ENCODE measurements around the gene MSGN1. TPM values are rescaled to one million over a fixed set of nuclear protein-coding genes. Genes with fewer than 3 reads are reported as not detected.

The MSGN1 gene
- total RNA-seq, 1 experiment from 2014 or later, result not detected

DNA sequence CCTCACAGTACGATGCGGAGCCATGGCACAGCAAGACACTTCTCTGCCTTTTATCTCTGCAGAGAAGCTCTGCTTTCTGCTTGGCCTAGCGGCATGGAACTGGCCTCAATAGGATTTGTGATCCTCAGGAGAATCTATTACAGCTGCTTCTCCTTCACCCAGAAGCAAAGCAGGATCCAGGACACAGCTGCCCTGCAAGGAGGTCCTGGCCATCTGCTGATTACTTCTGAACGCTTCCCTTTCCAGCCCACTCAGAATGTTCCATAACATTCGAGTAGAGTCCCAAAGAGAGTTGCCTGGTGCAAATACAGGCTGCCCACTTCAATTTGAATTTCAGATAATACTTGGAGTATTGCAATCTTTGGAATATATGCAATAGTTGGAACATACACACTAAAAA lies 33.0 kb downstream of the MSGN1 start:
- Mint-ChIP-seq H3K36me3 (ENCODE audit: insufficient read depth, unreplicated experiment) (no peaks in the 10 kb centered on the region), H3K27me3 (ENCODE audit: insufficient read depth, unreplicated experiment) (peaks cover 6% of the 10 kb centered on the region), H3K4me1 (ENCODE audit: insufficient read depth, unreplicated experiment) (peaks cover 8% of the 10 kb centered on the region), H3K4me3 (ENCODE audit: unreplicated experiment) (no peak overlapping the region), H3K27ac (ENCODE audit: low read depth, unreplicated experiment) (no peak overlapping the region), H3K9me3 (ENCODE audit: unreplicated experiment) (no peaks in the 10 kb centered on the region)
- BruUV-seq (replicated peaks), result no TSS peak
- CTCF ChIA-PET, result interaction anchor here (0.5 to 9.6 kb wide), 13 partner anchors 10 to 538 kb away, joined by 3 to 144 read pairs (median 4); no protein-coding TSS in a partner anchor
- DNase-seq (ENCODE audit: unreplicated experiment), result no peak
- TF ChIP-seq, protein P1, sequence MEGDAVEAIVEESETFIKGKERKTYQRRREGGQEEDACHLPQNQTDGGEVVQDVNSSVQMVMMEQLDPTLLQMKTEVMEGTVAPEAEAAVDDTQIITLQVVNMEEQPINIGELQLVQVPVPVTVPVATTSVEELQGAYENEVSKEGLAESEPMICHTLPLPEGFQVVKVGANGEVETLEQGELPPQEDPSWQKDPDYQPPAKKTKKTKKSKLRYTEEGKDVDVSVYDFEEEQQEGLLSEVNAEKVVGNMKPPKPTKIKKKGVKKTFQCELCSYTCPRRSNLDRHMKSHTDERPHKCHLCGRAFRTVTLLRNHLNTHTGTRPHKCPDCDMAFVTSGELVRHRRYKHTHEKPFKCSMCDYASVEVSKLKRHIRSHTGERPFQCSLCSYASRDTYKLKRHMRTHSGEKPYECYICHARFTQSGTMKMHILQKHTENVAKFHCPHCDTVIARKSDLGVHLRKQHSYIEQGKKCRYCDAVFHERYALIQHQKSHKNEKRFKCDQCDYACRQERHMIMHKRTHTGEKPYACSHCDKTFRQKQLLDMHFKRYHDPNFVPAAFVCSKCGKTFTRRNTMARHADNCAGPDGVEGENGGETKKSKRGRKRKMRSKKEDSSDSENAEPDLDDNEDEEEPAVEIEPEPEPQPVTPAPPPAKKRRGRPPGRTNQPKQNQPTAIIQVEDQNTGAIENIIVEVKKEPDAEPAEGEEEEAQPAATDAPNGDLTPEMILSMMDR (IDR thresholded peaks at IDR 0.05; ENCODE audit: unreplicated experiment), result no peak
- POLR2A ChIA-PET, result interaction anchor here (1.3 kb wide), 1 partner anchor 92 kb away, joined by 4 read pairs; no protein-coding TSS in a partner anchor
- intact Hi-C loops (cut with micrococcal nuclease), result no loop called here

DNA sequence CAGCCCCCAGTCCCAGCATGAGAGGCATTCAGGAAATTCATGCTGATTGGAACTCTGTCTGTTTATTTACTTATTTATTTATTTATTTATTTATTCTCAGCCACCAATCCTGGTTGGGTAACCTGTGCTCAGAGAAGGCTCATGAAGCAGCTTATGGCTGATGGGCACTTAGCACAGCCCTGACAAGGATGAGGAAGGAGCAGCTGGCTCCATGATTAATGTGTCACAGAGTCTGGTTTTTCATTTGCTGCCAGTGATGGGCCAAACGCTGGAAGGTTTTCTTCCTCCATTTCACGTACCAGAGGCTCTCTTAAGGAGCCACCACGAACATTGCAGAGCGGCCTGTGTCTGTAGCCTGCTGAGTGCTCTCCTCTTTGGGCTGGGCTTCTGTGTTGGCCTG lies 33.9 kb downstream of the MSGN1 start:
- H3K27me3 Mint-ChIP-seq (ENCODE audit: insufficient read depth, unreplicated experiment), result peaks cover 15% of the 10 kb centered on the region
- H3K4me3 Mint-ChIP-seq (ENCODE audit: unreplicated experiment), result no peak overlapping the region
- H3K9me3 Mint-ChIP-seq (ENCODE audit: unreplicated experiment), result no peaks in the 10 kb centered on the region
- BruUV-seq (replicated peaks), result no TSS peak
- H3K4me1 Mint-ChIP-seq (ENCODE audit: insufficient read depth, unreplicated experiment), result peaks cover 8% of the 10 kb centered on the region
- no peak overlapping the region for H3K27ac Mint-ChIP-seq (ENCODE audit: low read depth, unreplicated experiment)
- H3K36me3 Mint-ChIP-seq (ENCODE audit: insufficient read depth, unreplicated experiment), result no peaks in the 10 kb centered on the region
- no peak for DNase-seq (ENCODE audit: unreplicated experiment)
- ChIA-PET CTCF (interaction anchor here (0.8 to 9.6 kb wide), 11 partner anchors 16 to 1177 kb away, joined by 3 to 144 read pairs (median 6); partner anchors contain the start of gene KCNS3), POLR2A (interaction anchor here (0.6 kb wide), 1 partner anchor 544 kb away, joined by 3 read pairs; no protein-coding TSS in a partner anchor)
- intact Hi-C loops (cut with micrococcal nuclease), result loop anchor here (10.0 kb wide), 1 partner anchor 375 kb away; no protein-coding TSS in a partner anchor
- TF ChIP-seq, protein P1 (IDR thresholded peaks at IDR 0.05; ENCODE audit: unreplicated experiment), result no peak

DNA sequence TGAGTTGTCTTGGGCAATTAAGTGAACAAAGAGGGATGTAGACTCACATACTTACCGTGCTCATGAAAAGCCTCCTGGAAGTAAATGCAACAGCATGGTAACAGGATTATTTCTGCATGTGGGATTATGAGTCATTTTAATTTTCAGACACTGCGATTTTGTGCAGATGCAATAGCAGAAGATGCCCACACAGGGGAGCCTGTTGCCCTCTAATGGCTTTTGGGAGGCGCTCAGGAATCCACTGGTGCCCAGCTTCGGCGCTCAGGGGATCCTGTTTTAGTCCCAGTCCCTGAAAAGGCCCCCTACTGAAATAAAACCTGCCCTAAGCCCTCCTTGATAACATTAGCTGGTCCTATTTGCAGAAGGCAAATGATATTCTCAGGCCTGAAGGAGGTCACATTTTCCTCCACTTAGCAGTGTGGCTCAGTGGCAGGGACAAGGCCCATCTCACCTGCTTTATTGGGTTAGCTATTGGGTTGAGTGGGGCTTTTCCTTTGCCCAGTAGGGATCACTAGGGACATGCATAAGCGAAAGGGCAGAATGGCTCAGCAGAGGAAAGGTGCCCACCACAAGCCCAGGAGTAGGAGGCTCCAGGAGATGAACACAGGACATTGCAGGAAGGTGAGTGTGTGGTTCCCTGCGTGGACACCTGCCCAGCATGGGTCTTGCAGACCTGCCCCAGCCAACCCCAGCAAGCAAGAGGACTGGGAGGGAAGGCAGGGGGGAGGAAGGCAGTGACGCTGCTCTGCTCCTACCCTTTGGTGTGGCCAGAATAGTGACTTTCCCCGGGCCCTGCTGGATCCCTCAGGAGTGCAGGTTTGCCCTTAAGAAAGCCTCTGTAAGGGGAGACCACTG lies 35.7 kb downstream of the MSGN1 start:
- TF ChIP-seq, protein P1 (IDR thresholded peaks at IDR 0.05; ENCODE audit: unreplicated experiment), result peak; percentile 98

DNA sequence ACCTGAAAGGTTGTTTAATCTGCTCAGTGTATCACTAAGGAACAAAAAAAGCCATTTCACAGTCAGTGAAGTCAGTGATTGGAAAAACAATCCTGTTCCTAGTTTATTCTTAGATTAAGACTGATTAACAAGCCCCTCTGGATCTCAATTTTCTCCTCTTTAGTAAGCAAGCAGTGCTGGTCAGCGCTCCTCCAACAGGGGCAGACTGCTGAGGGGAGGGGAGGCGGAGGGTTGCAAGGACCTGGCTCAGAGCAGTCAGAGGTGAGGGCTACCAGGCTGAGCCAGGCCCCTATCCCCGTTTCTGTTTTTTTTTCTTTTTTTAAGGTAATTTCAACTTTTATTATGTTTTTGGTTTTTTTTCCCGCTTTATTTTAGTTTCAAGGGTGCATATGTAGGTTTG lies 37.5 kb downstream of the MSGN1 start:
- Mint-ChIP-seq H3K9me3 (ENCODE audit: unreplicated experiment) (no peaks in the 10 kb centered on the region), H3K4me3 (ENCODE audit: unreplicated experiment) (no peak overlapping the region), H3K27ac (ENCODE audit: low read depth, unreplicated experiment) (no peak overlapping the region), H3K27me3 (ENCODE audit: insufficient read depth, unreplicated experiment) (peaks cover 51% of the 10 kb centered on the region), H3K4me1 (ENCODE audit: insufficient read depth, unreplicated experiment) (peaks cover 18% of the 10 kb centered on the region), H3K36me3 (ENCODE audit: insufficient read depth, unreplicated experiment) (no peaks in the 10 kb centered on the region)
- no TSS peak for BruUV-seq (replicated peaks)
- intact Hi-C loops (cut with micrococcal nuclease), result loop anchor here (10.0 kb wide), 1 partner anchor 379 kb away; no protein-coding TSS in a partner anchor
- POLR2A ChIA-PET, result no interaction called here
- CTCF ChIA-PET, result interaction anchor here (0.9 kb wide), 1 partner anchor 296 kb away, joined by 4 read pairs; no protein-coding TSS in a partner anchor
- DNase-seq (ENCODE audit: unreplicated experiment), result no peak
- TF ChIP-seq, protein P1 (IDR thresholded peaks at IDR 0.05; ENCODE audit: unreplicated experiment), result no peak

More for the DNA sequence above, 35.7 kb downstream of the MSGN1 start:
- intact Hi-C loops (cut with micrococcal nuclease), result loop anchor here (1.0 to 10.0 kb wide), 5 partner anchors 265 to 526 kb away; no protein-coding TSS in a partner anchor
- peaks cover 32% of the 10 kb centered on the region for H3K27me3 Mint-ChIP-seq (ENCODE audit: insufficient read depth, unreplicated experiment)
- DNase-seq (ENCODE audit: unreplicated experiment), result peak; percentile 79
- POLR2A ChIA-PET, result interaction anchor here (0.7 to 1.4 kb wide), 3 partner anchors 524 to 529 kb away, joined by 4 to 7 read pairs (median 4); no protein-coding TSS in a partner anchor
- H3K4me3 Mint-ChIP-seq (ENCODE audit: unreplicated experiment), result no peak overlapping the region
- CTCF ChIA-PET, result interaction anchor here (0.7 to 9.6 kb wide), 27 partner anchors 8 to 533 kb away, joined by 3 to 144 read pairs (median 5); no protein-coding TSS in a partner anchor
- no peaks in the 10 kb centered on the region for H3K36me3 Mint-ChIP-seq (ENCODE audit: insufficient read depth, unreplicated experiment)
- no peaks in the 10 kb centered on the region for H3K9me3 Mint-ChIP-seq (ENCODE audit: unreplicated experiment)
- peaks cover 10% of the 10 kb centered on the region for H3K4me1 Mint-ChIP-seq (ENCODE audit: insufficient read depth, unreplicated experiment)
- no TSS peak for BruUV-seq (replicated peaks)
- H3K27ac Mint-ChIP-seq (ENCODE audit: low read depth, unreplicated experiment), result peak overlapping the region; percentile 66

Measured in MCF 10A (cell line).